Stimulated activated naive CD8-positive, alpha-beta T cell treated with anti-CD3 and anti-CD28 coated beads, Interleukin-15, amount 100 ng/mL, for 72 hours (primary cell): Measurements from ENCODE around the gene ASAP2.

Experiments used
- ATAC-seq: fragments of 150-1000 bp; cut with Tn5 transposase; 2 replicates; pipeline ENCODE4 v1.10.0; 2021; ENCODE audit warnings: mild to moderate bottlenecking, moderate library complexity
- DNase-seq, 2 donors: peaks; one replicate each; pipeline ENCODE4 v3.0.0; 2021 to 2022
- H3K27ac Mint-ChIP-seq, 2 donors: one replicate each; pipeline ENCODE4 v1.8.0; 2022; ENCODE audit warnings: mild to moderate bottlenecking in 2 of 2, mixed read lengths in 2 of 2, moderate library complexity in 2 of 2
- H3K27me3 Mint-ChIP-seq: one replicate; pipeline ENCODE4 v1.8.0; 2022; ENCODE audit warnings: mixed read lengths
- H3K4me1 Mint-ChIP-seq: one replicate; pipeline ENCODE4 v1.8.0; 2022; ENCODE audit warnings: mild to moderate bottlenecking, mixed read lengths
- H3K4me3 Mint-ChIP-seq, 2 donors: one replicate each; pipeline ENCODE4 v1.8.0; 2022; ENCODE audit warnings: mild to moderate bottlenecking in 2 of 2, mixed read lengths in 2 of 2, moderate library complexity in 1 of 2
- H3K9me3 Mint-ChIP-seq, 2 donors: one replicate each; pipeline ENCODE4 v1.8.0; 2022; ENCODE audit warnings: mixed read lengths in 2 of 2

Gene ASAP2

GRCh38 chr2:9201185-9201891 lies 5.3 kb upstream of the ASAP2 start:
- H3K4me1 Mint-ChIP-seq: peaks cover 7% of the 10 kb centered on the region
- H3K9me3 Mint-ChIP-seq: no peaks in the 10 kb centered on the region
- no peak for ATAC-seq
- no peak overlapping the region for H3K27ac Mint-ChIP-seq
- no peak overlapping the region for H3K4me3 Mint-ChIP-seq
- peaks cover 56% of the 10 kb centered on the region for H3K27me3 Mint-ChIP-seq
- no peak for DNase-seq

DNA sequence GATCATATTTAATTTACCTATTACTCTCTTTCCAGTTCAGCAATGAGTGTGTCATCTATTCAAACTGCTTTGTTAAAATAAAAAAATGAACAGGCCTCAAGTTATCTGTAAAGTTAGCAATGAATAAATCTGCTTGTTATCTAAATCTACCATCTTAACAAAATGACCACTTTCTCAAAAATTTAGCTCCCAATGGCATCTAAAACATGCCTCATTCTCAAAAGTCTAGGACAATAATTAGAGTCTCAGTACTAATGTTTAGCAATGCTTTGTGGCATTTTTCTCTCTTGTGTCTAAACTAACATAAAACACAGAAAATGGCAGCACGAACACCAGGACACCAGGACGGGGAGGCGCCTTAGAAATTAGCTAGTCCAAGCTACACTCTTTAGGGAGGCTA lies 3.6 kb upstream of the ASAP2 start:
- no peaks in the 10 kb centered on the region for H3K9me3 Mint-ChIP-seq
- no peak overlapping the region for H3K27ac Mint-ChIP-seq
- DNase-seq: no peak
- no peak overlapping the region for H3K4me3 Mint-ChIP-seq
- H3K27me3 Mint-ChIP-seq: peaks cover 46% of the 10 kb centered on the region
- peaks cover 7% of the 10 kb centered on the region for H3K4me1 Mint-ChIP-seq
- ATAC-seq: no peak

DNA sequence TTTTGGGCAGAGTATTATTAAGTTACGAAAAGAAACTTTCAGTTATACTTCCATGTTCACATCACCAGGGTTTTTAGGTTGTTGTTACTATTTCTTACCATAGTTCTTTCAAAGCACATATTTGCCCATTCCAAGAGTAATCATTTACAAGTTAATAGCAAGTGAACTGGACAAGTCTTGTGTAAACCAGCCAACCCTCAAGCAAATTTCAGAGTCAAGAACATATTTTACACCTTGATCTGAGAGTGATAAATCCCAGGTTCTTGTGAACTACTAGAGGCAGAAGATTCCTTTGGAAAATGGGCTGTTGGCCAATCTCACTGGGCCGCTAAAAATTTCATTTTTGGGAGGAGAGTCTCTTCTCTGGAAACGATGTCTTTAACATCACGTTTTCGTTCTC lies 2.7 kb upstream of the ASAP2 start:
- Mint-ChIP-seq H3K27ac (no peak overlapping the region), H3K4me1 (peaks cover 7% of the 10 kb centered on the region), H3K27me3 (peaks cover 50% of the 10 kb centered on the region), H3K9me3 (no peaks in the 10 kb centered on the region), H3K4me3 (no peak overlapping the region)
- ATAC-seq (no peak), DNase-seq (no peak)

DNA sequence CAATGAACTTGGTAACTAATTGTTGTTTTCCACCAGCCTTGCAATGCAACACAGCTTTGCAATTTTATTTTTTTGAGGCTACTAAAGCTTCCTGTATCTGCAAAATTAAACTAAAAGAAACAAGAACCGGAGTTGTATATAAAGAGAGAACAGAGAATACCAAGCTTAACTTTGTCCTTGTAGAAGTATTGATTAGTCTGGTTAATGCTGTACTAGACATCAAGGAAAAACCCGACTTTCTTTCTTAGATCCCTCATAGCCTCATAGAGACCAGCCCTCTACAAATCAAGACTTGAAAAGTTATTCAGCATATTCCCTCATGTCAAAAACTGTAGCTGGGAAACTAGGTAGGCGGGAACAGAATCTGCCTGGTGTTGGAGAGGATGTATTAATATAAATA lies 1.7 kb upstream of the ASAP2 start:
- H3K9me3 Mint-ChIP-seq: no peaks in the 10 kb centered on the region
- H3K4me1 Mint-ChIP-seq: peaks cover 7% of the 10 kb centered on the region
- no peak for DNase-seq
- H3K27me3 Mint-ChIP-seq: peaks cover 49% of the 10 kb centered on the region
- no peak overlapping the region for H3K4me3 Mint-ChIP-seq
- no peak overlapping the region for H3K27ac Mint-ChIP-seq
- ATAC-seq: no peak

- ATAC-seq (no peak), DNase-seq (no peak)
- H3K27me3 Mint-ChIP-seq: peaks cover 50% of the 10 kb centered on the region
- H3K4me1 Mint-ChIP-seq: peaks cover 7% of the 10 kb centered on the region
- H3K27ac Mint-ChIP-seq: no peak overlapping the region
- H3K9me3 Mint-ChIP-seq: no peaks in the 10 kb centered on the region
- peak overlapping the region in 1 of 2 donors; percentile 69 for H3K4me3 Mint-ChIP-seq
Observed at GRCh38 chr2:9205486-9205885, 1.1 kb upstream of the ASAP2 start.

- Mint-ChIP-seq H3K4me3 (peak overlapping the region; percentile 60 to 65), H3K4me1 (peaks cover 7% of the 10 kb centered on the region), H3K27me3 (peaks cover 50% of the 10 kb centered on the region), H3K27ac (no peak overlapping the region), H3K9me3 (no peaks in the 10 kb centered on the region)
- ATAC-seq (peak; percentile 43), DNase-seq (peak; percentile 13 to 14)
Observed at GRCh38 chr2:9206991-9207640, 504 bp downstream of the ASAP2 start.

- no peaks in the 10 kb centered on the region for H3K9me3 Mint-ChIP-seq
- no peak overlapping the region for H3K27ac Mint-ChIP-seq
- DNase-seq: peak in 1 of 2 donors; percentile 12
- ATAC-seq: peak; percentile 27
- peaks cover 55% of the 10 kb centered on the region for H3K27me3 Mint-ChIP-seq
- peak overlapping the region; percentile 26 to 37 for H3K4me3 Mint-ChIP-seq
- peaks cover 7% of the 10 kb centered on the region for H3K4me1 Mint-ChIP-seq
Observed at GRCh38 chr2:9207641-9208311, 1.2 kb downstream of the ASAP2 start.

GRCh38 chr2:9208875-9209274 lies 2.3 kb downstream of the ASAP2 start:
- Mint-ChIP-seq H3K9me3 (no peaks in the 10 kb centered on the region), H3K4me1 (peaks cover 7% of the 10 kb centered on the region), H3K27ac (no peak overlapping the region), H3K4me3 (no peak overlapping the region), H3K27me3 (peaks cover 61% of the 10 kb centered on the region)
- ATAC-seq (no peak), DNase-seq (no peak)

DNA sequence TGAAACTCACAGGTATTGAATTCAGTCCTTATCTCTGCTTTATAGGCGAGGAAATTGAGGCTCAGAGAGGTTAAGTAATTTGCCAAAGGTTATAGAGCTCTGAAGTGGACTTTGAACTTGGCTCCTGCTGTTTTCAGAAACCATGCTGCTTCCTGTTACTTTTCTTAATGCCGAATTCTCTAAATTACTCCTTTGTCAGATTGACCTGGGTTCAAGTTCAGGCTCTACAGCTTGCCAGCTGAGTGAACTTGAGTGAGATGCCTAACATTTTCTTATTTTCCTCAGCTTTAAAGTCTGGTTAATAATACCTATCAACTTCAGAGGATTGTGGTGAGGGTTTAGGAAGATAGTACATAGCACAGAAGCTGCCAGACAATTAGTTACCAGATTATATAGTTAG lies 3.4 kb downstream of the ASAP2 start:
- Mint-ChIP-seq H3K9me3 (no peaks in the 10 kb centered on the region), H3K4me1 (peaks cover 7% of the 10 kb centered on the region), H3K4me3 (no peak overlapping the region), H3K27me3 (peaks cover 61% of the 10 kb centered on the region), H3K27ac (no peak overlapping the region)
- DNase-seq (no peak), ATAC-seq (no peak)

DNA sequence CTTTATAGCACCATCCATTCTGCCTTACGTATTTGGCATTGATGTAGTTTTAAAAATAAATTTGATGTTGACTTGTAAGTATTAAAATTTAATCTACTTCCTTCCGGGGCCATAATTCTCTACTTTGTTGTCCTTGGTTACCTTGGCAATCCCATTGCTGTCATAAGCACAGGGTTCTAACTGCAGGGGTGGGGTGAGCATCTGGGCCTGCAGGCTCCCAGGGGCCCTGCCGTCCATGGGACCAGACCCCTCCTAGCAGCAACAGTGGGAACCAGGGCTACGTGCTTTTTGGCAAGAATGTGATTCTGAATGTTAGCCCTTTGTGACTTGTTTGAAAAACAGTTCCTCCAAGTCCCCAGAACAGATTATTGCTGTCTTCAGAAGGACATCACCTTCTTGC lies 4.9 kb downstream of the ASAP2 start:
- no peaks in the 10 kb centered on the region for H3K9me3 Mint-ChIP-seq
- H3K27me3 Mint-ChIP-seq: peaks cover 59% of the 10 kb centered on the region
- H3K27ac Mint-ChIP-seq: no peak overlapping the region
- no peaks in the 10 kb centered on the region for H3K4me1 Mint-ChIP-seq
- DNase-seq (no peak), ATAC-seq (no peak)
- no peak overlapping the region for H3K4me3 Mint-ChIP-seq

DNA sequence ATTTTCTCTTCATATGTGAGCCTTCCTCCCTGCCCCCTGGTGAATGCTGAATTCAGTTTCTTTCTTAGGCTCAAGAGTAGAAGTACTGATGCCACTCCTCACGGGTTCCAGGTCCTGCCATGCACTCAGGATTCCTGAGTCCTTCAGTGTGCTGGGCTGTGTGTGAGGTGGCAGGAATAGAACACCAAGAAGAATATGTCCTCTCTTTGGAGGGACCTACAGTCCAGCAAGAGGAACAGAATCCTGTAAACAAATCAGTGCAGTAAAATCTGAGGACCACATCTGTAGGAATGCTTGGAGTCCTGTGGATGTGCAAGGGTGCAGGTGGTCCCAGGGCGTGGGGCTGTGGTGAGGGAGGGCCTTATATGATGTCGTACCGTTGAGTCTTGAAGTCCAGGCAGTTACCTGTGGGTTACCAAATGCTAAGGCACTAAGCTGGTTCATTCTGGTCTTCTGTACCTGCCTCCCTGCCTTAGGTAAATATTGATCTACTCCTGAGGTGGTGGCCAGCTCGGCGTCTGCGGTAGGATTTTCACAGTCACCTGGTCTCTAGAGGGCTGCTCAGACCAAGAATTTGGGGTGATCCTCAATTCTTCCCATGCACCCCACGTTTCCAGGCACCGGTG lies 5.5 kb downstream of the ASAP2 start:
- Mint-ChIP-seq H3K27me3 (peaks cover 59% of the 10 kb centered on the region), H3K4me1 (no peaks in the 10 kb centered on the region), H3K4me3 (no peak overlapping the region), H3K27ac (peak overlapping the region in 1 of 2 donors; percentile 74), H3K9me3 (no peaks in the 10 kb centered on the region)
- ATAC-seq (no peak), DNase-seq (no peak)

GRCh38 chr2:9212661-9213411 lies 6.2 kb downstream of the ASAP2 start:
- no peak overlapping the region for H3K4me3 Mint-ChIP-seq
- H3K9me3 Mint-ChIP-seq: no peaks in the 10 kb centered on the region
- H3K27me3 Mint-ChIP-seq: peaks cover 55% of the 10 kb centered on the region
- H3K4me1 Mint-ChIP-seq: no peaks in the 10 kb centered on the region
- no peak for ATAC-seq
- H3K27ac Mint-ChIP-seq: no peak overlapping the region
- DNase-seq: no peak

GRCh38 chr2:9213477-9214051 lies 7.0 kb downstream of the ASAP2 start:
- H3K27me3 Mint-ChIP-seq: peaks cover 48% of the 10 kb centered on the region
- ATAC-seq: peak; percentile 20

DNA sequence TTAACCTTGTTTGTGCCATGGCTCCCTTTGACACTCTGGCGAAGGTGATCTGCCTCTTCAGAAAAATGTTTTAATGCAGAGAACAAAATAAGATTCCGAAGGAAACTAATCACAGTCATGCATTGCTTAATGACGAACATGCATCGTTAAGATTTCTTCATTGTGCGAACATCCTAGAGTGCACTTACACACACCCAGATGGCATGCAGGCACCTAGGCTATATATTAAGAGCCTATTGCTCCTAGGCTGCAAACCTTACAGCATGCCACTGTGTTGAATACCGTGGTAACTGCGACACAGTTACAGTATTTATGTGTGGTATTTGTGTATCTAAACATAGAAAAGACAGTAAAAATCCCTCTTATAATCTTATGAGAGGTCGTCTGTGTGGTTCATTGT lies 8.3 kb downstream of the ASAP2 start:
- no peak for ATAC-seq
- Mint-ChIP-seq H3K27me3 (peaks cover 39% of the 10 kb centered on the region), H3K27ac (no peak overlapping the region), H3K9me3 (no peaks in the 10 kb centered on the region), H3K4me1 (no peaks in the 10 kb centered on the region), H3K4me3 (no peak overlapping the region)
- no peak for DNase-seq

More at GRCh38 chr2:9213477-9214051, 7.0 kb downstream of the ASAP2 start:
- Mint-ChIP-seq H3K9me3 (no peaks in the 10 kb centered on the region), H3K4me1 (no peaks in the 10 kb centered on the region), H3K4me3 (no peak overlapping the region), H3K27ac (no peak overlapping the region)
- no peak for DNase-seq

DNA sequence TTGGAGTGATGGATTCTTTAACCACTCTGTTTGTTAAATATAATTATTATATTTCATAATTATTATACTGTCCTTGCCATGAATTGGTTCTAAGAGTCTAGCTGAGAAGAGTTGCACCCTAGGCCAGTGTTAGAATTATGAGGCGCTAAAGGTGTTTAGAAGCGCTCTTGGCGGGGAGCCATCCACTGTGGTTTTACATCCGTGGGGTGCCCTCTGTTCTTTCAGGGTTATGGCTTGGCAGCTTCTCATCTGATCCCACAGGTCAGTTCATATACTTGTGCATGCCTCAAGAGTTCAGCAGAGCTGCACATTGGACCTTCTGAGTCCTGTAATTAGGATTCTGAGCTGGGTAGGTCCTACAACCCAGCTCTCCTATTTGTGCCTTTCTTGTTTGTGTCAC lies 9.1 kb downstream of the ASAP2 start:
- H3K27me3 Mint-ChIP-seq: peaks cover 31% of the 10 kb centered on the region
- H3K4me1 Mint-ChIP-seq: no peaks in the 10 kb centered on the region
- ATAC-seq (no peak), DNase-seq (no peak)
- peaks cover 0 to under 1% of the 10 kb centered on the region in 2 donors for H3K9me3 Mint-ChIP-seq
- H3K4me3 Mint-ChIP-seq: no peak overlapping the region
- no peak overlapping the region for H3K27ac Mint-ChIP-seq
